Measurements from ENCODE around the gene ITGB8. TPM values are rescaled to one million over a fixed set of nuclear protein-coding genes. Genes with fewer than 3 reads are reported as not detected.

ITGB8 gene
- polyA plus RNA-seq, 1 donor from 2014 or later, result 12.2 TPM

- Histone ChIP-seq H3K27me3 (ENCODE audit: insufficient read depth, low read depth, low read length) (no peaks in the 10 kb centered on the region), H3K27ac (ENCODE audit: low read length) (no peak overlapping the region), H3K9me2 (ENCODE audit: insufficient read depth, low read length) (no peaks in the 10 kb centered on the region), H2AFZ (ENCODE audit: low read depth, low read length) (no peak overlapping the region), H3F3A (ENCODE audit: insufficient read depth, low read length, poor library complexity, severe bottlenecking) (no peaks in the 10 kb centered on the region), H3K4me2 (ENCODE audit: low read length) (no peak overlapping the region), H4K20me1 (ENCODE audit: insufficient read depth) (no peaks in the 10 kb centered on the region), H3K9me3 (ENCODE audit: low read length) (no peaks in the 10 kb centered on the region), H3K9ac (ENCODE audit: low read length) (no peak overlapping the region), H3K36me3 (ENCODE audit: insufficient read depth, low read length) (no peaks in the 10 kb centered on the region), H3K79me2 (replicated peaks; ENCODE audit: insufficient read depth, low read length) (no peaks in the 10 kb centered on the region), H3K4me3 (ENCODE audit: low read length) (no peak overlapping the region)
- TF ChIP-seq MXI1 (conservative IDR thresholded peaks at IDR 0.05; ENCODE audit: poor library complexity, severe bottlenecking), result no peak
Measured at GRCh38 chr7:20305726-20306125, 25.0 kb upstream of the ITGB8 start.

GRCh38 chr7:20306180-20306946, 24.3 kb upstream of the ITGB8 start:
- Histone ChIP-seq H3K36me3 (ENCODE audit: insufficient read depth, low read length) (no peaks in the 10 kb centered on the region), H2AFZ (ENCODE audit: low read depth, low read length) (no peak overlapping the region), H3K27me3 (ENCODE audit: insufficient read depth, low read depth, low read length) (no peaks in the 10 kb centered on the region), H3K9me2 (ENCODE audit: insufficient read depth, low read length) (no peaks in the 10 kb centered on the region), H3K27ac (ENCODE audit: low read length) (peak overlapping the region; percentile 37), H4K20me1 (ENCODE audit: insufficient read depth) (no peaks in the 10 kb centered on the region), H3K4me3 (ENCODE audit: low read length) (no peak overlapping the region), H3F3A (ENCODE audit: insufficient read depth, low read length, poor library complexity, severe bottlenecking) (no peaks in the 10 kb centered on the region), H3K79me2 (replicated peaks; ENCODE audit: insufficient read depth, low read length) (no peaks in the 10 kb centered on the region), H3K9ac (ENCODE audit: low read length) (no peak overlapping the region), H3K4me2 (ENCODE audit: low read length) (no peak overlapping the region), H3K9me3 (ENCODE audit: low read length) (no peaks in the 10 kb centered on the region)
- no peak for TF ChIP-seq SMC3 (conservative IDR thresholded peaks at IDR 0.05; ENCODE audit: poor library complexity)
- no peak for TF ChIP-seq CTCF (IDR thresholded peaks at IDR 0.05; ENCODE audit: poor library complexity, severe bottlenecking)
- no peak for TF ChIP-seq EP300 (conservative IDR thresholded peaks at IDR 0.05; ENCODE audit: poor library complexity, severe bottlenecking)

- TF ChIP-seq POLR2AphosphoS5 (IDR thresholded peaks at IDR 0.05) (no peak), MXI1 (conservative IDR thresholded peaks at IDR 0.05; ENCODE audit: poor library complexity, severe bottlenecking) (no peak), EP300 (conservative IDR thresholded peaks at IDR 0.05; ENCODE audit: poor library complexity, severe bottlenecking) (peak; percentile 73), TAF1 (IDR thresholded peaks at IDR 0.05; ENCODE audit: low read depth) (no peak)
- H3K4me2 ChIP-seq (ENCODE audit: low read length), result peak overlapping the region; percentile 16
- no peak overlapping the region for H3K9ac ChIP-seq (ENCODE audit: low read length)
Measured at GRCh38 chr7:20307119-20307518, 23.6 kb upstream of the ITGB8 start.

GRCh38 chr7:20307901-20308300, 22.8 kb upstream of the ITGB8 start:
- Histone ChIP-seq H3K9me2 (ENCODE audit: insufficient read depth, low read length) (no peaks in the 10 kb centered on the region), H3K4me2 (ENCODE audit: low read length) (peak overlapping the region; percentile 16), H3K27ac (ENCODE audit: low read length) (peak overlapping the region; percentile 29), H3K36me3 (ENCODE audit: insufficient read depth, low read length) (no peaks in the 10 kb centered on the region), H3K4me3 (ENCODE audit: low read length) (no peak overlapping the region), H3K79me2 (replicated peaks; ENCODE audit: insufficient read depth, low read length) (no peaks in the 10 kb centered on the region), H3K27me3 (ENCODE audit: insufficient read depth, low read depth, low read length) (no peaks in the 10 kb centered on the region), H2AFZ (ENCODE audit: low read depth, low read length) (no peak overlapping the region), H3K9me3 (ENCODE audit: low read length) (no peaks in the 10 kb centered on the region), H4K20me1 (ENCODE audit: insufficient read depth) (no peaks in the 10 kb centered on the region), H3K9ac (ENCODE audit: low read length) (no peak overlapping the region), H3F3A (ENCODE audit: insufficient read depth, low read length, poor library complexity, severe bottlenecking) (no peaks in the 10 kb centered on the region)
- TF ChIP-seq REST (IDR thresholded peaks at IDR 0.05; ENCODE audit: borderline replicate concordance), result no peak
- TF ChIP-seq RAD21 (conservative IDR thresholded peaks at IDR 0.05), result no peak
- TF ChIP-seq SMC3 (conservative IDR thresholded peaks at IDR 0.05; ENCODE audit: poor library complexity), result no peak
- TF ChIP-seq EP300 (conservative IDR thresholded peaks at IDR 0.05; ENCODE audit: poor library complexity, severe bottlenecking), result no peak
- no peak for TF ChIP-seq MXI1 (conservative IDR thresholded peaks at IDR 0.05; ENCODE audit: poor library complexity, severe bottlenecking)
- no peak for TF ChIP-seq CTCF (IDR thresholded peaks at IDR 0.05; ENCODE audit: poor library complexity, severe bottlenecking)
- TF ChIP-seq POLR2AphosphoS5 (IDR thresholded peaks at IDR 0.05), result no peak
- no peak for TF ChIP-seq EZH2 (IDR thresholded peaks at IDR 0.05; ENCODE audit: borderline replicate concordance, insufficient read depth, low read length, poor library complexity, severe bottlenecking)
- TF ChIP-seq TAF1 (IDR thresholded peaks at IDR 0.05; ENCODE audit: low read depth), result no peak

More at GRCh38 chr7:20307119-20307518, 23.6 kb upstream of the ITGB8 start:
- H3K4me3 ChIP-seq (ENCODE audit: low read length), result no peak overlapping the region
- no peaks in the 10 kb centered on the region for H3F3A ChIP-seq (ENCODE audit: insufficient read depth, low read length, poor library complexity, severe bottlenecking)
- no peaks in the 10 kb centered on the region for H3K9me2 ChIP-seq (ENCODE audit: insufficient read depth, low read length)
- H3K27ac ChIP-seq (ENCODE audit: low read length), result peak overlapping the region; percentile 37
- H4K20me1 ChIP-seq (ENCODE audit: insufficient read depth), result no peaks in the 10 kb centered on the region
- H2AFZ ChIP-seq (ENCODE audit: low read depth, low read length), result no peak overlapping the region
- H3K79me2 ChIP-seq (replicated peaks; ENCODE audit: insufficient read depth, low read length), result no peaks in the 10 kb centered on the region
- H3K27me3 ChIP-seq (ENCODE audit: insufficient read depth, low read depth, low read length), result no peaks in the 10 kb centered on the region
- no peaks in the 10 kb centered on the region for H3K36me3 ChIP-seq (ENCODE audit: insufficient read depth, low read length)
- no peaks in the 10 kb centered on the region for H3K9me3 ChIP-seq (ENCODE audit: low read length)
